ENCODE results near the gene MYD88. TPM values are rescaled to one million over a fixed set of nuclear protein-coding genes. Genes with fewer than 3 reads are reported as not detected.

MYD88 gene
- total RNA-seq, 2 experiments from 2014 or later, result 29.3 to 31.8 TPM

GRCh38 chr3:38151667-38152265 is 13.3 kb downstream of the MYD88 start:
- no peak for TF ChIP-seq CTCF (IDR thresholded peaks at IDR 0.05)
- DNase-seq (no peak), ATAC-seq (peak; percentile 55)
- Mint-ChIP-seq H3K4me3 (no peak overlapping the region), H3K27ac (peak overlapping the region; percentile 60), H3K9me3 (peaks cover 8% of the 10 kb centered on the region), H3K27me3 (no peaks in the 10 kb centered on the region), H3K36me3 (ENCODE audit: low read depth) (no peaks in the 10 kb centered on the region), H3K4me1 (ENCODE audit: low read depth) (peaks cover 51% of the 10 kb centered on the region)
- POLR2A ChIA-PET, result interaction anchor here (0.6 to 0.7 kb wide), 3 partner anchors 14 to 58 kb away, joined by 3 read pairs; partner anchors contain the start of gene OXSR1
- CTCF ChIA-PET, result interaction anchor here (1.0 to 4.3 kb wide), 2 partner anchors 12 to 146 kb away, joined by 3 to 21 read pairs; partner anchors contain the start of gene OXSR1
- intact Hi-C loops (cut with micrococcal nuclease), result loop anchor here (2.0 kb wide), 1 partner anchor 13 kb away; the partner anchor contains the start of gene OXSR1

DNA sequence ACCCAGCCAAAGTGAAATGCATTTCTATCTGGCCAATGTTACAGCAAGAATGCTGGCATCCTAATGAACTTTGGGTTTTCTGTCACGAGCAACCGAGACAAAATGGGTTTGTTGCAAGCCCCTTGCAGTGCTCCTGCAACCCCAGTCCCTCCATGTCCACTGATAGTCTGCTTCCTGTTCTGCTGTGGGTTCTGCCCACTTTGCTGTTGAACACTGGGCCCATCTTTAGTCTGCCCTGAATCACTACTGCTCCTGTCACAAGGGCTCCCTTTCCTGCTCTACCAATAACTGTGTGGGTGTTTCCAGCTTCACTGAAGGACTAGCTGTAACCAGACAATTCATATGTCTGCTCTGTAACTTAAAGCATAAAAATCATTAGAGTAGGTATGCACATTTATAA is 14.1 kb downstream of the MYD88 start:
- Mint-ChIP-seq H3K27me3 (no peaks in the 10 kb centered on the region), H3K4me3 (no peak overlapping the region), H3K36me3 (ENCODE audit: low read depth) (no peaks in the 10 kb centered on the region), H3K27ac (peak overlapping the region; percentile 32), H3K9me3 (peaks cover under 1% of the 10 kb centered on the region), H3K4me1 (ENCODE audit: low read depth) (peaks cover 51% of the 10 kb centered on the region)
- peak; percentile 50 for ATAC-seq
- intact Hi-C loops (cut with micrococcal nuclease), result no loop called here
- no peak for DNase-seq
- TF ChIP-seq CTCF (IDR thresholded peaks at IDR 0.05), result no peak
- CTCF ChIA-PET, result interaction anchor here (0.7 to 4.3 kb wide), 5 partner anchors 10 to 328 kb away, joined by 3 to 21 read pairs (median 5); partner anchors contain the start of gene OXSR1
- POLR2A ChIA-PET, result interaction anchor here (0.6 to 4.8 kb wide), 2 partner anchors 12 to 59 kb away, joined by 3 to 29 read pairs; partner anchors contain the start of gene OXSR1

DNA sequence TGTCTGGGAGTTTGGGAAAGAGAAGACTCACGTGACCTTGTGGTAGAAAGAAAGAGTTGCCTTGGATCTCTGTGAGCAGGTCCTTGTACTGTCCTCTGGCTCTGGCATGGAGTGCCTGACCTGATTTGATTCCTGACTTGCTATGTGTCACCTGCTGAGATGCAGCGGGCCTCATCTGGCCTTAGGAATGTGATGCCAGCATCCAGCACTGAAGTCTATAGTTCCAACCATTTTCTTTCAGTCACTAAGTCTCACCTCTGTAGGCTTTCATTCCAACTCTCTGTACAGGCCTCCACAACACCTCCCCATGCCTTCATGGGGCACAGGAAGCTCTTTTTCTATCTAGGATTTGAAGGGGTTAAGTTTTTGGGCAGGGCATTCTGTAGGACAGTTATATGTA is 14.8 kb downstream of the MYD88 start:
- no peak overlapping the region for H3K27ac Mint-ChIP-seq
- ATAC-seq (no peak), DNase-seq (no peak)
- H3K27me3 Mint-ChIP-seq, result no peaks in the 10 kb centered on the region
- CTCF ChIA-PET, result interaction anchor here (0.7 to 4.3 kb wide), 5 partner anchors 10 to 327 kb away, joined by 3 to 21 read pairs (median 5); partner anchors contain the start of genes OXSR1 and XYLB
- no peaks in the 10 kb centered on the region for H3K9me3 Mint-ChIP-seq
- intact Hi-C loops (cut with micrococcal nuclease), result no loop called here
- H3K4me3 Mint-ChIP-seq, result no peak overlapping the region
- POLR2A ChIA-PET, result interaction anchor here (0.9 to 4.8 kb wide), 5 partner anchors 8 to 47 kb away, joined by 3 to 29 read pairs (median 5); partner anchors contain the start of gene OXSR1
- H3K4me1 Mint-ChIP-seq (ENCODE audit: low read depth), result peaks cover 46% of the 10 kb centered on the region
- no peaks in the 10 kb centered on the region for H3K36me3 Mint-ChIP-seq (ENCODE audit: low read depth)
- TF ChIP-seq CTCF (IDR thresholded peaks at IDR 0.05), result no peak

- Mint-ChIP-seq H3K4me1 (ENCODE audit: low read depth) (peaks cover 45% of the 10 kb centered on the region), H3K27ac (peak overlapping the region; percentile 74), H3K36me3 (ENCODE audit: low read depth) (no peaks in the 10 kb centered on the region), H3K4me3 (no peak overlapping the region), H3K9me3 (no peaks in the 10 kb centered on the region), H3K27me3 (no peaks in the 10 kb centered on the region)
- CTCF ChIA-PET, result interaction anchor here (0.9 to 4.3 kb wide), 5 partner anchors 10 to 326 kb away, joined by 4 to 21 read pairs (median 5); partner anchors contain the start of genes OXSR1 and XYLB
- ATAC-seq (no peak), DNase-seq (no peak)
- intact Hi-C loops (cut with micrococcal nuclease), result no loop called here
- TF ChIP-seq CTCF (IDR thresholded peaks at IDR 0.05), result no peak
- POLR2A ChIA-PET, result interaction anchor here (0.9 to 4.8 kb wide), 5 partner anchors 9 to 47 kb away, joined by 3 to 29 read pairs (median 5); partner anchors contain the start of gene OXSR1
Measured at GRCh38 chr3:38154033-38154494, 15.6 kb downstream of the MYD88 start.
